Motor neuron (in vitro differentiated cells): ENCODE data around the gene MDM1. TPM values are rescaled to one million over a fixed set of nuclear protein-coding genes. Genes with fewer than 3 reads are reported as not detected.
A peak's percentile ranks its signal among the peaks of the same experiment; 100 is the strongest.

Source experiments
- ATAC-seq, 8 experiments: fragments of 200-7000 bp; cut with Tn5 transposase; replicated peaks in 6 of 8; 2 replicates each; pipeline ENCODE4 v1.8.0; 2021; ENCODE audit warnings: mild to moderate bottlenecking in 8 of 8, moderate library complexity in 8 of 8
- H3K27ac ChIP-seq, 2 donors: fragments of 250-450 bp; sonication (Bioruptor Pico); 2 replicates each; pipeline ENCODE4 v1.9.0; 2021; ENCODE audit warnings: antibody characterized with exemption in 2 of 2, mild to moderate bottlenecking in 2 of 2, moderate library complexity in 1 of 2
- H3K4me1 ChIP-seq, 2 donors: fragments of 250-450 bp; sonication (Bioruptor Pico); replicated peaks in 1 of 2; 2 replicates each; pipeline ENCODE4 v1.6.1; 2021; ENCODE audit warnings: antibody characterized with exemption in 2 of 2, mild to moderate bottlenecking in 2 of 2, moderate library complexity in 1 of 2
- H3K4me3 ChIP-seq, 5 donors: fragments of 250-450 bp; sonication (Bioruptor Pico); 2 replicates each; pipeline ENCODE4 v1.9.0; 2021; ENCODE audit warnings: antibody characterized with exemption in 5 of 5, mild to moderate bottlenecking in 5 of 5, moderate library complexity in 4 of 5
- WGBS, 10 experiments: fragments of 450-650 bp; shearing (Covaris generic); methylation state at CpG; one replicate each; pipeline ENCODE4 v1.0.0; 2022; 5-methylcytosine and 5-hydroxymethylcytosine counted together
- in situ Hi-C, 9 experiments: fragments of 400-800 bp; cut with MboI; loops; one replicate each; pipeline ENCODE4 v1.15.0; 2021; ENCODE audit warnings: low sequenced_read_pairs in 9 of 9, low pct_unique_long_range_greater_than_20kb in 2 of 9; ENCODE audit not compliant: unreplicated experiment in 9 of 9
- total RNA-seq, 8 experiments: library from RNA; unstranded; fragments of 300-600 nt; gene quantifications; 2 replicates each; pipeline versions ENCODE4 v1.2.3 to v1.2.4, GENCODE V29; 2022

Gene MDM1
- total RNA-seq, 8 experiments from 2014 or later: 7.9 to 22.9 (median 12.1) TPM

DNA sequence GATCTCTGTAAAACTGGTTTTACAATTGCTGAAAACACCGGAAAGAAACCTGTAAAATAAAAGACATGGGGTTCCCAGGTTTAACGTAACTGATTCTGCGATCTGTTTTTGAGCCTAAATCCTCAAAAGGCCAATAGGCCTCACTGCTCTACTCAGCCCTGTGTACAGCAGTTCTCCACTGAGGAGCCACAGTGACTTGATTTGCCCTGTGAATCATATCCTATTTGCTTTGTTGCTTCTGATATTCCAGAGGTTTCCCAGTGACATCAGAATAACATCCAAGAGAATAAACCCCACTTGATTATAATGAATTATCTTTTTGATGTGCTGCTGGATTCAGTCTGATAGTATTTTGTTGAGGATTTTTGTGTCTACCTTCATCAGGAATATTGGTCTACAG is 27.5 kb downstream of the MDM1 start:
- no peak for ATAC-seq
- in situ Hi-C loops: loop anchor here in 4 of 9 experiments (10.0 to 25.0 kb wide), 2 partner anchors 80 to 267 kb away; partner anchors contain the start of gene IL26 (in 1 of the 4)
- H3K27ac ChIP-seq: no peak overlapping the region
- 90 to 100% (median 94%) methylated on average over 1 to 3 of the region's 3 CpGs; no CpG with 5 or more reads in 3 of the 10 experiments for WGBS, 10 experiments
- no peaks in the 10 kb centered on the region for H3K4me1 ChIP-seq
- no peak overlapping the region for H3K4me3 ChIP-seq

DNA sequence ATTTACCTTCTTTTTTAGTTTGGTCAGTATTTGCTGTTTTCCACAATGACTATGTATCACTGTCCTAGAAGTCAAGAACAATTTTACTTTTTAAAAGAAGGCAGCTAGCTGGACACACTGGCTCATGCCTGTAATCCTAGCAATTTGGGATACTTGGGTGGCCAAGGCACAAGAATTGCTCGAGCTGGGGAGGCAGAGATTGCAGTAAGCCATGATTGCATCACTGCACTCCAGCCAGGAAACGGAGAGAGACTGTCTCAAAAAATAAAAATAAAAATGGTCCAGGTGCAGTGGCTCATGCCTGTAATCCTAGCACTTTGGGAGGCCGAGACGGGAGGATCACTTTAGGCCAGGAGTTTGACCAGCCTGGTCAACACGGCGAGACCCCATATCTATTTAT is 28.3 kb downstream of the MDM1 start:
- 76 to 100% (median 95%) methylated on average over 2 to 6 of the region's 6 CpGs; no CpG with 5 or more reads in 3 of the 10 experiments for WGBS, 10 experiments

DNA sequence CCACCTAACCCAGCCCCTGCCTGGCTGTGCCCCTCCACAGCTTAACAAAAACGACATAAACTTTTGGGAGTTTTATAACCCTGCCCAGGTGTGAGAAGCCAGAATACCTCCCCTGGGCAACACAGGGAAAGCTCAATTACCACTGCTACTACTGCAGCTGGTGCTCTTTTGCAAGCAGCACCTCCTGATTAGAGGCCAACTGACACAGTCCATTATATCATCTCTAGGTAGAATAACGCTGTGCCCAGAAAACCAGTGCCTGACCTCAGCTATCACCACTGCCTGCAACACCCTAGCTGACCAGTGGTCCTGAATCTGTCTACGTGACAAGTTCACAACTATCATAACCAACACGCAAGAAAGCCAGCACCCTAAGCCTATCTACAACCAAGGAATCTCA is 34.2 kb downstream of the MDM1 start:
- no peak overlapping the region for H3K4me3 ChIP-seq
- no peaks in the 10 kb centered on the region for H3K4me1 ChIP-seq
- no peak for ATAC-seq
- in situ Hi-C loops: no loop called here
- WGBS, 10 experiments: 50 to 100% (median 89%) methylated on average over 1 to 4 of the region's 4 CpGs; no CpG with 5 or more reads in 2 of the 10 experiments
- H3K27ac ChIP-seq: no peak overlapping the region

More for the DNA sequence above, 28.3 kb downstream of the MDM1 start:
- H3K4me1 ChIP-seq: no peaks in the 10 kb centered on the region
- no peak overlapping the region for H3K27ac ChIP-seq
- no peak overlapping the region for H3K4me3 ChIP-seq
- ATAC-seq: no peak
- in situ Hi-C loops: loop anchor here in 4 of 9 experiments (10.0 to 25.0 kb wide), 2 partner anchors 79 to 267 kb away; partner anchors contain the start of gene IL26 (in 1 of the 4)

DNA sequence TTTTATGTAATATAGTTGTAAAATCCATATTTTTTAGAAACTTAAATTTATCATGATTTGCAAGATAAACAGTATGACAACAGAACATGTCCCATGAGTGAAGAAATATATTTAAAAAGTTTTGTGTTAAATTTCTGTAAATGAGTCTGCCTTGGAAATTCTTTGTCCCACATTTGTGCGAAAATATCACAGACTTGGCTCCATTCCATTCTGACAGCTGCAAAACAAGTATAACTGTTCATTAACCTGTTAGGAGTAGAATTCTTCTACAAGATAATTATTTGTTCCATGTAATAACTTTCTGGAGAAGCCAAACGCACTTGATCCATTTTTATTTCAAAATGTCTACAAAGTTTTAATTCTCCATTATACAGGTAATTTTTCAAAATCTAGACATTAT is 37.9 kb downstream of the MDM1 start:
- no peak overlapping the region for H3K27ac ChIP-seq
- no peak overlapping the region for H3K4me3 ChIP-seq
- WGBS, 10 experiments: 24 to 100% (median 91%) methylated on average over 1 to 2 of the region's 2 CpGs; no CpG with 5 or more reads in 1 of the 10 experiments
- ATAC-seq: no peak
- no peaks in the 10 kb centered on the region for H3K4me1 ChIP-seq
- in situ Hi-C loops: no loop called here

DNA sequence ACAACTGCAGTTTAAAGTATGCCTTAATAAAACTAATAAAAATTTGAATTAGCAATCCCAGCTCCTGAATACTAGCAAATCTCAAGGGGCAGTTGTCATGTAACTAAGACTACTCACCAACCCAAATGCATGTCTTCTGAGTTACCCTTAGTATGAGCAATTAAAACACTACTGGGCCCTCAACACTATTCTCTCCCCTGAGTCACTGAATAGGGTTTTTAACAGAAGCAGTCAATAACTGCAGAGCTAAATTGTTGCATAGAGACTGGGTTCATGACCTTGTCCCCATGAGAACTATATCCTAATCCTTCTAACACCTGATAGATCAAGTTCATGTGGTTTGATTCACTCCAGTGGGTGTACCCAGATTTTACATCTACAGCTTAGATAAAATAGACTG is 38.8 kb downstream of the MDM1 start:
- in situ Hi-C loops: no loop called here
- Histone ChIP-seq H3K27ac (no peak overlapping the region), H3K4me3 (no peak overlapping the region), H3K4me1 (no peaks in the 10 kb centered on the region)
- ATAC-seq: no peak

DNA sequence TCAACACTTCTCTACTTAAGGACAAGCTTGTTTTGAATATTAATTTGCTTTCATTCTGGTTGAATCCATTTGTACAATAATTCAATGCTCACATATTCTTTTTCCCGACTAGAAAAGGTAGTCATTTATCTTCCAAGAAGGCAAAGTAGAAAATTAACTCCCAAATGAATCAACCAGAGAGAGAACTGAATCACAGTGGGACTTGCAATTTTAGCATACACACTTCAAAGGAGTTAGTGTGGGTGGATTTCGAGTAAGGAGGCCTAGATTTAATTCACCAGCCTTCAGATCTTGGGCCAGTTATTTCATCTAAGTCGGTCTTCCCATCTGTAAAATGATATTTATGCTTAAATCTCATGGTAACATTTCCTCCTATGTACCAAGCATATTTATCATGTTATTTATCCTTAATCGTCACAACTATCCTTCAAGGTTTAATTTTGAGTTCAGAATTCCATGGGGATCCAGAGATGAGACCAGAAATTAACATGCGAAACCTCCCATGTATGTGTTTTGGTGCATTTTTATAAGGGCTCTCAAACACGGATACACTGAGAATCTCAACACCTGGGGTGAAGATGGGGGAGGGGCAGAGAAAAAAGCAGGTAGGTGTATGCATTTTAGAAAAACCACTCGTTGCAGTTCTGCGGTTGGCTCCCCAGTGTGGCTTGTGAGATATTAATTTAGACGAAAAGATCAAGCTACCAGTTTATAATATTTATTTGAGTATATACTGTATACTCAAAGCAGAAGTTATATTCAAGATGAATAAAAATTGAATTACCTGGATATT is 39.8 kb downstream of the MDM1 start:
- WGBS, 10 experiments: 39 to 86% (median 62%) methylated on average over 2 to 9 of the region's 9 CpGs
- in situ Hi-C loops: no loop called here
- ATAC-seq: peak in 2 of 8 experiments; percentile 52 to 53
- Histone ChIP-seq H3K4me3 (no peak overlapping the region), H3K27ac (no peak overlapping the region), H3K4me1 (no peaks in the 10 kb centered on the region)

DNA sequence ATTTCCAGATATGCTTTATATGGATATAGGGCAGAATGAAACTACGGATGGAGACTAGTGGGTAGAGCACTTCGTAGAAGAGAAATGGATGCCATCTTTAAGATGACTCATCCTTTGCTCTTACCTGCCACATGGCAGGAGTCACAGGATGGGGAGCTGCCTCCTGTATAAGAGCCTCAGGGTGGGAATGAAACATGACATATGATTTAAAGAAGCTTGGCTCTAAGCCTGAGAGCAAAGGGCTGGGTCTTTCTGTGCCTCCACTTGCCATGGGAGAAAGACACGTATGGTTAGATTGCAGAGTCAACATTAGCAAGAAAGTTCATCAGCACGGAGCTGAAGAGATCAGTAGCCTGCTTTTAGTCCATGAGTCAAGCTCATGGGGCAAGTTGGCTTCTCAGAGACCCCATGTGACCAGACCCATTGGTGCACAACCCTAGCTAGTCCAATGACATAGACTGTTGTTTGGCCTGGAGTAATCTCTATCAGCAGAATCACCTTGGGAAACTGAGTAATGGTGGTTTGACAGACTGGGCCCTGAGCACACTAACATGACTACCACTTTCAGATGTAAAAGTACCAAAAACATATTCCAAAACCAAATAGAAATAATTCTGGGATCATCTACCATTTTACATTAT is 40.6 kb downstream of the MDM1 start:
- in situ Hi-C loops: no loop called here
- Histone ChIP-seq H3K4me1 (no peaks in the 10 kb centered on the region), H3K27ac (no peak overlapping the region), H3K4me3 (no peak overlapping the region)
- no peak for ATAC-seq
- 79 to 100% (median 81%) methylated on average over 1 to 4 of the region's 4 CpGs; no CpG with 5 or more reads in 3 of the 10 experiments for WGBS, 10 experiments

DNA sequence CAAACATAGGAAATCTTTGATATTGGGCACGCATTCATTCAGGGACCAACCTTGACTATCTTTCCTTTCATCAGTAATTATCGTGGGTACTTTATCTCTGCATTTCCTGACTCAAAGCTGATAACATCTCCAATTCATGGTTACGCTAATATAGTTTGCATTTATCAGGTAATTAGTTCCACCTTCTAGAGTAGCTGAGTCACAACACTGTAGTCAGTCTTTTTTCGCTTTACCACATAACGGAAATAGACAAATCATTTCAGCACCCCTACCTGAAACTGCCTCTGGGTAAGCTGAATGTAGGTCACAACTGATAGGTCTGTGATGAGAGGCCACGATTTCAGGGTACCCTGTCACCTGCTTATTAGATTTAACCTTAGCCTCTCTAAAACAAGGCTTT is 42.0 kb downstream of the MDM1 start:
- no peak for ATAC-seq
- no peak overlapping the region for H3K27ac ChIP-seq
- no peaks in the 10 kb centered on the region for H3K4me1 ChIP-seq
- 68 to 100% (median 87%) methylated on average over 1 to 6 of the region's 6 CpGs; no CpG with 5 or more reads in 1 of the 10 experiments for WGBS, 10 experiments
- in situ Hi-C loops: no loop called here
- no peak overlapping the region for H3K4me3 ChIP-seq

DNA sequence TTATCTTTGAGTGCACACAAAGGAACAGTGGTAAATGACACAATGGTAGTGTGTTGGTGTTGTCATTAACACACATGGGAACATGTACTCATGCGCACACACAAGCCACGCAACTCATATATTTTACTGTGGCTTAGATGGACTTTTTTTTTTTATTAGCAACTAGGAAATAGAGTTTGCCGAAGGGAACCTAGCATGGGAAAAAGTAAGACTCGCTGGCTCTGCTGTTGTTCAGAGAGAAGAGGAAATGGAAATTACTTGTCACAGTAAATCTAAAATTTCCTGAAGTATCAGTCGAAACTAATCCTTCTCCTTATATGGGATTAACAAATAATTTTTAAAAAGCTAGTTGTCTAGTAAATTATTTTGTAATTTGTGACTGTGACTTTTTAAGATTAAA is 45.1 kb downstream of the MDM1 start:
- ATAC-seq: no peak
- no peaks in the 10 kb centered on the region for H3K4me1 ChIP-seq
- no peak overlapping the region for H3K4me3 ChIP-seq
- in situ Hi-C loops: no loop called here
- WGBS, 10 experiments: 0 to 96% (median 91%) methylated on average over 1 to 5 of the region's 5 CpGs
- no peak overlapping the region for H3K27ac ChIP-seq

DNA sequence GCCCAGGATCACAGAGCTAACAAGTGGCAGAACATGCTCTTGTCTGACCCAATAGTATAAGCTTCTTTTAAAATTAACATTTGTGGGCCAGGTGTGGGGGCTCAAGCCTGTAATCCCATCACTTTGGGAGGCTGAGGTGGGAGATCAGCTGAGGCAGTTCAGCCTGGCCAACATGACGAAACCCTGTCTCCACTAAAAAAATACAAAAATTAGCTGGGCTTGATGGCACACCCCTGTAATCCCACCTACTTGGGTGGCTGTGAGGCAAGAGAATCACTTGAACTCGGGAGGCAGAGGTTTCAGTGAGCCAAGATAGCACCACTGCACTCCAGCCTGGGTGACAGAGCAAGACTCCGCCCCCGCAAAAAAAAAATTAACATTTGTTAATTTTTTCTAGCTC is 45.8 kb downstream of the MDM1 start:
- Histone ChIP-seq H3K4me3 (no peak overlapping the region), H3K27ac (no peak overlapping the region), H3K4me1 (no peaks in the 10 kb centered on the region)
- in situ Hi-C loops: no loop called here
- whole genome bisulfite sequencing, 10 experiments: 33 to 100% (median 88%) methylated on average over 1 to 3 of the region's 4 CpGs; no CpG with 5 or more reads in 4 of the 10 experiments
- no peak for ATAC-seq

DNA sequence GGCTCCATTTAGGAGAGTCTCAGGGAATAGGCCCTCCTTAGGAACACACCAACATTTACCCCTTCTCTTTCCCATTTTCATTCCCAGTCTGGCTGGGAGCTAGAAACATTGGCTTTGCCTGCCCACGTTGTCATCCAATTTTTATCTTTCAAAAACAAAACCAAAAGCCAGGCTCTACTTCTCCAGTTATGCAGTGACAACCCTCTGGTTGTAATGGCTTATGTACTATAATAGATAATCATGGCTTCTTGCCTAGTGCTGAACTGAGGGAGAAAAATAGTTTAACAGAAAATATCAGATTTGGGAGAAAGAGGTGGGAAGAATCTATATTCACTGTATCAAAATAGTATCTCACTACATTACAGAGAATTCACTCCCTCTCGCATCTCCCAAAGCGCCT is 46.6 kb downstream of the MDM1 start:
- Histone ChIP-seq H3K4me1 (no peaks in the 10 kb centered on the region), H3K4me3 (no peak overlapping the region), H3K27ac (no peak overlapping the region)
- in situ Hi-C loops: no loop called here
- ATAC-seq: no peak
- WGBS, 10 experiments: 0 to 100% (median 67%) methylated on average over 1 to 3 of the region's 3 CpGs; no CpG with 5 or more reads in 3 of the 10 experiments

DNA sequence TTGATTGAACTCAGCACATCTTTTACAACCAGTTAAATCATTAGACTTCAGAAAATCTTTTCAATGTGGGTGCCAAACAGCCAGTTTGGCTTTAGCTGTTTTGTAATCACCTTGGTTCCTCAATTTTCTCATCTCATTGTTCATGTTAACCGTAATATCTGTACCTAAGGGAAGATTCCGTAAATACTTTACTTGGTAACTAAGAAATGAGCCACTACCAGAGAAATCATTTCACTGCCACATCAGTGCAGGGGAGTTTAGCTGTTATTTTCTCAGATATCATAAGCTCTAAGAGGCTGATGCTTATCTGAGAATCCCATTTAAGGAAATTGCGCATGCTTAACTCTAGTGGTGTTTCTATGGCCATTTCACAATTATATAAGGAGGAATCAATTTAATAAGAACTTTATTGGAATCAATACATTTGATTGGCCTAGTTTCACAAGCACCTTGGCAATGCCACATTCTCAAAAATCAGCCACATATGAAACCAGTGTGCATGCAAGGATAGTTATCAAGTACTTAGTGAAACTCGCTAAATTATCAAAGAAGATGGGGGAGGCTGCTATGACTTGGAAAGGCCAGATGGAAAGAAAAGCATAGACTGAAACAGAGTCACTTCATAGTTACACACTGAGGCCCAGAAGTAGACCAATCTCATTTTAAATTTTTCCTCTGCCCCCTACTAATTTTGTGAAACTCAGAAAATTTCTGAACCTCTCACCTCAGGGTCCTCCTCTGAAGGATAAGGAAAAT is 50.7 kb downstream of the MDM1 start:
- ATAC-seq: no peak
- in situ Hi-C loops: no loop called here
- no peak overlapping the region for H3K27ac ChIP-seq
- 67 to 100% (median 91%) methylated on average over 1 to 4 of the region's 4 CpGs; no CpG with 5 or more reads in 2 of the 10 experiments for WGBS, 10 experiments
- no peak overlapping the region for H3K4me3 ChIP-seq
- no peaks in the 10 kb centered on the region for H3K4me1 ChIP-seq

DNA sequence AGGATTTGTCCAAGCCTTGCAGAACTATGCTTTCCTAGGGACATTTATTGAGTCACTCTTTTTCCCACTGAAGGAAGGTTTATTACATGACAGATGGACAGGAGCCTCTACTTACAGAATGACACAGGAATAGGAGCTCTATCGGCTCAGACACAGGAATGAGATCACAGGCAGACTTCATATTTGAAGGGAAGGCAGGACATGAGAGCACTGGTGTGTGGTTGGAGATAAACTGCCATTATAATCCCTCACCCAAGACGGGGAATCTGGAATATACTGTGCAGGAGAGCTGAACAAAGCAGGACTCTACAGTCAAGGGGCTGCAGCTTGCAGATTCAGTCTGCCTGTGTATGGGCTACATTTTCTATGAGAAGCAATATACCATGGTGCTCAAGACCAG is 51.9 kb downstream of the MDM1 start:
- Histone ChIP-seq H3K4me1 (no peaks in the 10 kb centered on the region), H3K27ac (no peak overlapping the region), H3K4me3 (no peak overlapping the region)
- WGBS, 10 experiments: 64 to 100% (median 89%) methylated on average over 1 to 2 of the region's 2 CpGs; no CpG with 5 or more reads in 6 of the 10 experiments
- in situ Hi-C loops: no loop called here
- ATAC-seq: no peak
